Epithelial cell of proximal tubule (primary cell): ENCODE measurements around the gene TNFRSF21. TPM values are rescaled to one million over a fixed set of nuclear protein-coding genes. Genes with fewer than 3 reads are reported as not detected.

Source experiments
- DNase-seq: peaks from one replicate; pipeline ENCODE4 v3.0.0-alpha.2; 2011; ENCODE audit warnings: low read depth
- H3K4me3 ChIP-seq: 2 replicates; pipeline ENCODE4 v1.5.1; 2011; ENCODE audit warnings: low read depth, mild to moderate bottlenecking, low read length
- total RNA-seq: library from RNA; depleted of rRNA; stranded (reverse); fragments of >200 nt; gene quantifications from 2 replicates; pipeline ENCODE4 v1.2.3, GENCODE V29; 2015
- TF ChIP-seq, protein P1 (sequence below): conservative IDR thresholded peaks from 2 replicates; pipeline ENCODE4 v1.5.1; 2012; ENCODE audit warnings: low read depth, mild to moderate bottlenecking, low read length

The TNFRSF21 gene
- total RNA-seq, 1 donor from 2014 or later = 61.3 TPM

DNA sequence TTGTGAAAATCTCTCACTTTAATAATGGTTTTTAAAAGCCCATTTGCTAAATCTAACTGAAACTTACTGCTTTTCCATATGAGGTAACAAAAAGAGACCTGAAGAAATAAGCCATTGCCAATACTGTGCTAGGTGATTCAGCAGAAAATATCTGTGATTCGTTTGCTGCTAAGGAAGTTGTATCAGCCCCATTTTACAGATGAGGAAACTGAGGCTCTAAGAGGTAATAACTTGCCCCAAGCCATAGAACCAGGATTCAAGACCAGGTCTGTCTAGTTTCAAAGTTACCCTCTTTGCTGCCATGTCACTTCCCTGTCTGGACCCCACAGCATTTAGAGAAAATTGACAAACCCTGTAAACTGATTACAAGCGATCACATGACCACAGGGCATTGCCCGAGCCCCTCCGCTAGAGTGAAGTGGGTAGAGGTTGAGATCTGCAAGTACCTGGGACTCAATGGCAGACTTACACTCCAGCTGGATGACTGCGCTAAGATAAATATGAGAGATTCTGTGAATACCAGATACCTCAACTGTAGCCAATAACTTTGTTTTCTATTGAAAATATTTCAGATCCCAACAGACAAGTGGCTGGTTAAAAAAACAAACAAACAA is 69.3 kb downstream of the TNFRSF21 start:
- no peak for DNase-seq
- TF ChIP-seq, protein P1, sequence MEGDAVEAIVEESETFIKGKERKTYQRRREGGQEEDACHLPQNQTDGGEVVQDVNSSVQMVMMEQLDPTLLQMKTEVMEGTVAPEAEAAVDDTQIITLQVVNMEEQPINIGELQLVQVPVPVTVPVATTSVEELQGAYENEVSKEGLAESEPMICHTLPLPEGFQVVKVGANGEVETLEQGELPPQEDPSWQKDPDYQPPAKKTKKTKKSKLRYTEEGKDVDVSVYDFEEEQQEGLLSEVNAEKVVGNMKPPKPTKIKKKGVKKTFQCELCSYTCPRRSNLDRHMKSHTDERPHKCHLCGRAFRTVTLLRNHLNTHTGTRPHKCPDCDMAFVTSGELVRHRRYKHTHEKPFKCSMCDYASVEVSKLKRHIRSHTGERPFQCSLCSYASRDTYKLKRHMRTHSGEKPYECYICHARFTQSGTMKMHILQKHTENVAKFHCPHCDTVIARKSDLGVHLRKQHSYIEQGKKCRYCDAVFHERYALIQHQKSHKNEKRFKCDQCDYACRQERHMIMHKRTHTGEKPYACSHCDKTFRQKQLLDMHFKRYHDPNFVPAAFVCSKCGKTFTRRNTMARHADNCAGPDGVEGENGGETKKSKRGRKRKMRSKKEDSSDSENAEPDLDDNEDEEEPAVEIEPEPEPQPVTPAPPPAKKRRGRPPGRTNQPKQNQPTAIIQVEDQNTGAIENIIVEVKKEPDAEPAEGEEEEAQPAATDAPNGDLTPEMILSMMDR = no peak
- H3K4me3 ChIP-seq = no peak overlapping the region

DNA sequence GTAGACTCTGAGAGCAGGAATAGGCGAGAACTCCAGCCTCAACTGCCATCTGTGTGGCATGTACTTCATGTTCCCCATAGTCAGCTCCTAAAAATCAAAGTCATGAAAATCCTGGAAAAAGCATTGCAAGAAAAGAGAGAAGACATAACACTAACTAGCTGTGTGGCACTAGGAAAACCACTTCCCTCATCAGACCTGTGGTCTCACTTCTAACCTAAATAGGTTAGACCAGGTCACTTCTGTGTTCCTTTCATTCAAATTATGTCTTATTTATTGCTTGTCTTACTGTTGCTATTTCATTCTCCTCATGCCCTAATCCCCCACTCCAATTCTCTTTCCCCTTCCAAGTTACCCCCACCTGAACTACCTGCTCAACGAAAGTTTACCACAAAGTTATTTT is 70.2 kb downstream of the TNFRSF21 start:
- no peak for DNase-seq
- TF ChIP-seq, protein P1 = no peak
- no peak overlapping the region for H3K4me3 ChIP-seq

DNA sequence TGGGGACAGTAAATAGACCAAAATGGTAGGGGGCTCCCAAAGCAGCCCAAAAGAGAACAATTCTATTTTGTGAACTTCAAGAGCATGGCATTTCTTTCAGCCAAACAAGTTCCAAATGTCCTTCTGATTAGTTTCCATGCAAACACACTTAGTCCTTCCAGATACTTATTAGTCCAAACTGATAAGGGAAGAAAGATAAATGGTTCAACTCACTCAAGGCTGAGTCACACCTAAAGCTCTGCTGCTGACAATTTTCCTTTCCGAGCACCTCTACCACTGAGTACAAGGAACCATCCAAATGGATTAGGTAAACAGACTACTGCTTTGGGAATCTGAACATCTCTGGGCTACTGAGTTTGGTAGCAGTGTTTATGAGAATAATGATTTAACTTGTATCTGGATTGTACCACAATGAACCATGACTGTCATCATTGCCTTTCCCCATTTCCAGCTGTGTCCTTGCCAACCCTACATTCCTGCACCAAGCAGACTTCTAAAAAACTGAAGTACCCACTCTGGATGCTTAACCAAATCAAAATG is 71.2 kb downstream of the TNFRSF21 start:
- DNase-seq = no peak
- no peak overlapping the region for H3K4me3 ChIP-seq
- TF ChIP-seq, protein P1 = no peak

DNA sequence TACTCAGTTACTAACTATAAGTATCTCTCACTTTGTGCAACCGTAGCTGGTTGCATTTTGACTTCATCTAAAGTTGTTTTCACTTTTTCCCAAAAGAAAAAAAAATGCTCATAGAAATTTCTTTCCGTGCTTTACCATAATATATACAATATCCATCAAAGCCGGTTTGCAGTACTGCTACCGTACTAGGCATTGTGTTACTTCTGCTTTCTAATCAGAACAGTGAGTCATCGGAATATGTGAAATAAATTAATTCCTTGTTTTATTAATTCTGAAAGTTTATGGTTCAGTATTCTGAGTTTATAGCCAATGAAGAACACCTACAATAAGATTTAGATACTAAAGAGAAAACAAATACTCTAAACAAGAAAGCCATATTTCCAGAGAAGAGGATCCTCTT is 72.5 kb downstream of the TNFRSF21 start:
- H3K4me3 ChIP-seq = no peak overlapping the region
- TF ChIP-seq, protein P1 = no peak
- no peak for DNase-seq

DNA sequence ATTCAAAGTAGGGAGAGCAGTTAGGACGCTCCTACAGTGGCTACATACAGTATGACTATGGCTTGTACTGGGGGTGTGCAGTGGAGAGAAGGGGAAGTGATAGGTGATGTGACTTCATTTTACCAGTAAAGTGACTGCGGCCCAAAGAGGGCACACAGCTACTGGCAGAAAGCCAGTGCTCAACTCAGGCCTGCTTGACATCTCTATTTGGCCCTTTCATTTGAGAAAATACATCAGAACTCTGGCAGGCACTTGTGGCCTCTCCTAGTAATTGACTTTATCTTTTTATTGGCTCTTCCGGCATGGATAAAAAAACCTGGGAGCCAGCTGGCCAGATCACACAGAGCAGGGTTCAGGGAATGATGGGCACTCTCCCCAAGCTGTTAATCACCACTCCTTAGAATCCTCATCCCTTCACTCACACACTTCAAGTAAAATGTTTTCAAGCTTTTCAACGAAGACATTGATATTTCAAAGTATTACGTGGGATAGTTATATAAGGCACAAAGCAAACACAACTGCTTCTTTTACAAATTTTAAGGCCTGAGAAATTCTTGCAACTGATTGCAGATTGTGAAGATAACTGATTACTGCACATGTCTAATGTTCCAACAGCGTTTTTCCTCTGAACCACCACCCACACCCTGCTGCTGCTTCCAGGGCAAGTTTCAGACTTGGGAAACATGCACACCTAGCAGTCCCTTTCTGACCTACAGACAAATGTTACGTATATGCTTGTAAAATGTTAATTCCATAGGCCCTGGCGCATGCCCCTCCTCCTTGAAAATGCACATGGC is 73.5 kb downstream of the TNFRSF21 start:
- TF ChIP-seq, protein P1 = no peak

DNA sequence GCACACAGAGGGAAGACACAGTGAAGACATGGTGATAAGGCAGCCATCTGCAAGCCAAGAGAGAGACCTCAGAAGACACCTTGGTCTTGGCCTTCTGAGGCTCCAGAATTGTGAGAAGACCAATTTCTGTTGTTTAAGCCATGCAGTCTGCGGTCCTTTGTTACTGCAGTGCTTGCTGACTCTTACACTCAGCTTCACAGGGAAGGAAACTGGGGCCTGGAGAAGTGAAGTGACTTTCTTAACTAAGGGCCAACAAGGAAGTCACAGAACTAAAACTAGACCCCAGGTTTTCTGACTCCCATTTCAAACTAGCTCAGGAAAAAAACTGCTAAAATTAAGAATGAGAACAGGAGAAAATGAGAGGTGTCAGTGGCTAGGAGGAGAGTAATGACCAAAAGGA is 74.3 kb downstream of the TNFRSF21 start:
- DNase-seq = no peak
- H3K4me3 ChIP-seq = no peak overlapping the region
- TF ChIP-seq, protein P1 = no peak

More for the DNA sequence above, 73.5 kb downstream of the TNFRSF21 start:
- DNase-seq = no peak
- H3K4me3 ChIP-seq = no peak overlapping the region
